ENCODE measurements around the gene NDUFB5. TPM values are rescaled to one million over a fixed set of nuclear protein-coding genes. Genes with fewer than 3 reads are reported as not detected.

The NDUFB5 gene
- 120 and 151 TPM in 2 replicates for total RNA-seq

GRCh38 chr3:179604321-179605078, at the start of gene NDUFB5, which contains the start of gene MRPL47:
Gene NDUFB5 (plus strand): TSS chr3:179604794. CDS start chr3:179604816, 22 bp downstream.
Gene MRPL47 (minus strand): TSS chr3:179604638. CDS start chr3:179604624, 14 bp downstream.

GRCh38 chr3:179562591-179563270, 41.9 kb upstream of the NDUFB5 start, which contains the start of gene ACTL6A:
Gene ACTL6A (plus strand): TSS chr3:179562926. CDS start chr3:179563093, 167 bp downstream.

GRCh38 chr3:179652447-179653095, 48.0 kb downstream of the NDUFB5 start, which contains the start of gene USP13:
Gene USP13 (plus strand): TSS chr3:179653040. CDS start chr3:179653226, 186 bp downstream.

Other genes with a start within 250 kb of the NDUFB5 start
- gene GNB4, start 153.3 kb upstream of the NDUFB5 start, total RNA-seq, result 11.9 and 26.0 TPM in 2 replicates
- 64.2 and 75.4 TPM in 2 replicates for gene ACTL6A, start 41.9 kb upstream of the NDUFB5 start, total RNA-seq
- 32.2 and 34.2 TPM in 2 replicates for gene MRPL47, start 156 bp upstream of the NDUFB5 start, total RNA-seq
- 1.9 and 2.4 TPM in 2 replicates for gene USP13, start 48.2 kb downstream of the NDUFB5 start, total RNA-seq